SK-N-MC (cell line): ENCODE data around the gene UBXN4.

Experiments
- EZH2 ChIP-seq: fragments of 200-600 bp; sonication (generic); IDR thresholded peaks from one replicate; pipeline ENCODE4 v1.6.1; 2017; ENCODE audit warnings: antibody characterized with exemption
- POLR2AphosphoS5 ChIP-seq: IDR thresholded peaks from 2 replicates; pipeline ENCODE4 v1.6.1; 2012; ENCODE audit warnings: mild to moderate bottlenecking, low read depth, low read length, borderline replicate concordance

GRCh38 chr2:135740206-135740605 is 1.4 kb upstream of the UBXN4 start:
- TF ChIP-seq EZH2 (no peak), POLR2AphosphoS5 (no peak)
